Gastrocnemius medialis (tissue), 4 donors: Measurements from ENCODE around the gene RARB.

Experiments used
- POLR2A ChIP-seq, 2 donors: fragments of 450-650 bp; IDR thresholded peaks; one replicate each; pipeline ENCODE4 v1.6.1; 2017; ENCODE audit warnings: antibody characterized with exemption in 2 of 2, mild to moderate bottlenecking in 2 of 2, moderate library complexity in 2 of 2
- TF ChIP-seq, protein P1 (sequence below), 5 experiments: fragments of 450-650 bp in 3 of 5; fragments of 200-600 bp in 2 of 5; sonication (generic) in 2 of 5; IDR thresholded peaks in 4 of 5; conservative IDR thresholded peaks in 1 of 5; 1 replicate in 4 of 5; 2 replicates in 1 of 5; pipeline ENCODE4 v1.5.1; 2016 to 2019; ENCODE audit warnings: antibody characterized with exemption in 5 of 5, mild to moderate bottlenecking in 3 of 5, moderate library complexity in 3 of 5

- no peak for TF ChIP-seq POLR2A (IDR thresholded peaks at IDR 0.05)
- TF ChIP-seq, protein P1, sequence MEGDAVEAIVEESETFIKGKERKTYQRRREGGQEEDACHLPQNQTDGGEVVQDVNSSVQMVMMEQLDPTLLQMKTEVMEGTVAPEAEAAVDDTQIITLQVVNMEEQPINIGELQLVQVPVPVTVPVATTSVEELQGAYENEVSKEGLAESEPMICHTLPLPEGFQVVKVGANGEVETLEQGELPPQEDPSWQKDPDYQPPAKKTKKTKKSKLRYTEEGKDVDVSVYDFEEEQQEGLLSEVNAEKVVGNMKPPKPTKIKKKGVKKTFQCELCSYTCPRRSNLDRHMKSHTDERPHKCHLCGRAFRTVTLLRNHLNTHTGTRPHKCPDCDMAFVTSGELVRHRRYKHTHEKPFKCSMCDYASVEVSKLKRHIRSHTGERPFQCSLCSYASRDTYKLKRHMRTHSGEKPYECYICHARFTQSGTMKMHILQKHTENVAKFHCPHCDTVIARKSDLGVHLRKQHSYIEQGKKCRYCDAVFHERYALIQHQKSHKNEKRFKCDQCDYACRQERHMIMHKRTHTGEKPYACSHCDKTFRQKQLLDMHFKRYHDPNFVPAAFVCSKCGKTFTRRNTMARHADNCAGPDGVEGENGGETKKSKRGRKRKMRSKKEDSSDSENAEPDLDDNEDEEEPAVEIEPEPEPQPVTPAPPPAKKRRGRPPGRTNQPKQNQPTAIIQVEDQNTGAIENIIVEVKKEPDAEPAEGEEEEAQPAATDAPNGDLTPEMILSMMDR (IDR thresholded peaks at IDR 0.05 in 4 of 5, conservative IDR thresholded peaks at IDR 0.05 in 1 of 5) = no peak
Observed at GRCh38 chr3:25486932-25487331, 58.9 kb downstream of the RARB start.
